GM19238 (cell line): ENCODE measurements around the gene SCN5A.
"Not testable (repeated sequence)": the region's sequence is repeated elsewhere in the genome, so short reads cannot be mapped to it uniquely, and the experiment has no call there.

ENCODE experiments used
- DNase-seq: peaks from one replicate; pipeline ENCODE4 v3.0.0; 2011; ENCODE audit warnings: low spot score; ENCODE audit not compliant: insufficient read length

SCN5A gene

GRCh38 chr3:38579551-38580449 lies 69.7 kb downstream of the SCN5A start:
- DNase-seq, result peak; percentile 37

- no peak for DNase-seq
These were observed 70.3 kb downstream of the SCN5A start for GRCh38 chr3:38579141-38579540.

GRCh38 chr3:38578551-38578950 lies 70.9 kb downstream of the SCN5A start:
- DNase-seq, result no peak

GRCh38 chr3:38578081-38578475 lies 71.4 kb downstream of the SCN5A start:
- DNase-seq, result no peak

GRCh38 chr3:38577371-38578080 lies 72.0 kb downstream of the SCN5A start:
- no peak for DNase-seq

GRCh38 chr3:38576526-38577370 lies 72.7 kb downstream of the SCN5A start:
- no peak for DNase-seq

GRCh38 chr3:38576131-38576525 lies 73.4 kb downstream of the SCN5A start:
- no peak for DNase-seq

GRCh38 chr3:38575279-38575843 lies 74.1 kb downstream of the SCN5A start:
- DNase-seq, result no peak

GRCh38 chr3:38574411-38575278 lies 74.8 kb downstream of the SCN5A start:
- DNase-seq, result no peak

- no peak for DNase-seq
These were observed 75.9 kb downstream of the SCN5A start for GRCh38 chr3:38573556-38573955.

- DNase-seq, result no peak
These were observed 76.4 kb downstream of the SCN5A start for GRCh38 chr3:38573111-38573510.

- no peak for DNase-seq
These were observed 82.0 kb downstream of the SCN5A start for GRCh38 chr3:38567498-38567897.

- DNase-seq, result not testable (repeated sequence)
These were observed 82.7 kb downstream of the SCN5A start for GRCh38 chr3:38566794-38567193.

- DNase-seq, result no peak
These were observed 83.3 kb downstream of the SCN5A start for GRCh38 chr3:38566215-38566528.

- no peak for DNase-seq
These were observed 83.9 kb downstream of the SCN5A start for GRCh38 chr3:38565339-38566214.

GRCh38 chr3:38564631-38565338 lies 84.7 kb downstream of the SCN5A start:
- no peak for DNase-seq

- DNase-seq, result no peak
These were observed 85.6 kb downstream of the SCN5A start for GRCh38 chr3:38563886-38564270.

- no peak for DNase-seq
These were observed 86.2 kb downstream of the SCN5A start for GRCh38 chr3:38563070-38563885.
